Measurements from ENCODE around the gene CD48. TPM values are rescaled to one million over a fixed set of nuclear protein-coding genes. Genes with fewer than 3 reads are reported as not detected.

CD48 gene
- total and polyA plus RNA-seq, 2 of the 4 experiments (the other 2 are of a cell fraction): not detected

- no CpG with 5 or more reads among the region's 1 CpG for WGBS, 2 experiments (ENCODE audit: extremely low coverage in 2 of 2, insufficient read length in 1 of 2)
- H3K27ac ChIP-seq (ENCODE audit: insufficient read depth, low read length): no peak overlapping the region
- H3K14ac ChIP-seq (replicated peaks; ENCODE audit: low read depth, low read length): no peak overlapping the region
- no peak overlapping the region for H2AFZ ChIP-seq (replicated peaks; ENCODE audit: low read length, poor library complexity)
- no peak overlapping the region for H2BK15ac ChIP-seq (ENCODE audit: low read depth, low read length)
- H2AK9ac ChIP-seq (replicated peaks; ENCODE audit: low read depth, low read length, poor library complexity): no peak overlapping the region
- H3K23ac ChIP-seq (ENCODE audit: low read depth, low read length): no peak overlapping the region
- H3K4me2 ChIP-seq (ENCODE audit: low read depth, low read length): no peak overlapping the region
- dilution Hi-C loops (cut with HindIII; ENCODE audit: low sequenced_read_pairs, unreplicated experiment): no loop called here
- no peaks in the 10 kb centered on the region for H3K9me1 ChIP-seq (ENCODE audit: insufficient read depth, low read length)
- ATAC-seq (ENCODE audit: low read depth): no peak
- POLR2A ChIA-PET (ENCODE audit: unreplicated experiment): no interaction called here
- H4K91ac ChIP-seq (ENCODE audit: insufficient read depth, low read depth, low read length): no peak overlapping the region
- no peaks in the 10 kb centered on the region for H3K27me3 ChIP-seq (ENCODE audit: control insufficient read depth, insufficient read depth, low read length)
- no peaks in the 10 kb centered on the region for H3K36me3 ChIP-seq (ENCODE audit: control insufficient read depth, insufficient read depth, low read length)
- no peak overlapping the region for H3K56ac ChIP-seq (ENCODE audit: extremely low read depth, insufficient read depth, low read length)
- no peaks in the 10 kb centered on the region for H3K79me1 ChIP-seq (ENCODE audit: low read depth in 1 of 2, low read length in 2 of 2)
- no peak for DNase-seq
- H2BK20ac ChIP-seq (ENCODE audit: low read depth, low read length): no peak overlapping the region
- no peak overlapping the region for H3K9ac ChIP-seq (ENCODE audit: low read depth, low read length)
- no peaks in the 10 kb centered on the region for H3K9me3 ChIP-seq (ENCODE audit: control insufficient read depth, insufficient read depth, low read length)
- intact Hi-C loops (cut with micrococcal nuclease): no loop called here
- in situ Hi-C loops (cut with MboI; ENCODE audit: low sequenced_read_pairs): no loop called here
- H2AK5ac ChIP-seq (ENCODE audit: low read depth, low read length): no peak overlapping the region
- H2BK5ac ChIP-seq (ENCODE audit: low read depth, low read length, poor library complexity, severe bottlenecking): no peak overlapping the region
- no peak overlapping the region for H4K8ac ChIP-seq (ENCODE audit: low read depth in 2 of 2, low read length in 2 of 2)
- H4K5ac ChIP-seq (ENCODE audit: low read depth, low read length): no peak overlapping the region
- H3K4ac ChIP-seq (ENCODE audit: low read depth, low read length): no peak overlapping the region
- no peak overlapping the region for H3K18ac ChIP-seq (ENCODE audit: low read depth, low read length)
- no TSS peak for BruUV-seq (replicated peaks)
- no peak overlapping the region for H3K4me3 ChIP-seq (ENCODE audit: insufficient read depth, low read depth, low read length)
- TF ChIP-seq USF2 (IDR thresholded peaks at IDR 0.05; ENCODE audit: low read depth, low read length) (no peak), NFE2L2 (IDR thresholded peaks at IDR 0.05; ENCODE audit: low read depth, low read length) (no peak), RFX5 (IDR thresholded peaks at IDR 0.05; ENCODE audit: low read depth, low read length) (no peak), BHLHE40 (IDR thresholded peaks at IDR 0.05; ENCODE audit: low read depth, low read length) (no peak), POLR2A (IDR thresholded peaks at IDR 0.05; ENCODE audit: low read depth, low read length) (no peak)
- TF ChIP-seq, protein P1, sequence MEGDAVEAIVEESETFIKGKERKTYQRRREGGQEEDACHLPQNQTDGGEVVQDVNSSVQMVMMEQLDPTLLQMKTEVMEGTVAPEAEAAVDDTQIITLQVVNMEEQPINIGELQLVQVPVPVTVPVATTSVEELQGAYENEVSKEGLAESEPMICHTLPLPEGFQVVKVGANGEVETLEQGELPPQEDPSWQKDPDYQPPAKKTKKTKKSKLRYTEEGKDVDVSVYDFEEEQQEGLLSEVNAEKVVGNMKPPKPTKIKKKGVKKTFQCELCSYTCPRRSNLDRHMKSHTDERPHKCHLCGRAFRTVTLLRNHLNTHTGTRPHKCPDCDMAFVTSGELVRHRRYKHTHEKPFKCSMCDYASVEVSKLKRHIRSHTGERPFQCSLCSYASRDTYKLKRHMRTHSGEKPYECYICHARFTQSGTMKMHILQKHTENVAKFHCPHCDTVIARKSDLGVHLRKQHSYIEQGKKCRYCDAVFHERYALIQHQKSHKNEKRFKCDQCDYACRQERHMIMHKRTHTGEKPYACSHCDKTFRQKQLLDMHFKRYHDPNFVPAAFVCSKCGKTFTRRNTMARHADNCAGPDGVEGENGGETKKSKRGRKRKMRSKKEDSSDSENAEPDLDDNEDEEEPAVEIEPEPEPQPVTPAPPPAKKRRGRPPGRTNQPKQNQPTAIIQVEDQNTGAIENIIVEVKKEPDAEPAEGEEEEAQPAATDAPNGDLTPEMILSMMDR (conservative IDR thresholded peaks at IDR 0.05; ENCODE audit: low read depth, low read length): no peak
- TF ChIP-seq, protein P2, sequence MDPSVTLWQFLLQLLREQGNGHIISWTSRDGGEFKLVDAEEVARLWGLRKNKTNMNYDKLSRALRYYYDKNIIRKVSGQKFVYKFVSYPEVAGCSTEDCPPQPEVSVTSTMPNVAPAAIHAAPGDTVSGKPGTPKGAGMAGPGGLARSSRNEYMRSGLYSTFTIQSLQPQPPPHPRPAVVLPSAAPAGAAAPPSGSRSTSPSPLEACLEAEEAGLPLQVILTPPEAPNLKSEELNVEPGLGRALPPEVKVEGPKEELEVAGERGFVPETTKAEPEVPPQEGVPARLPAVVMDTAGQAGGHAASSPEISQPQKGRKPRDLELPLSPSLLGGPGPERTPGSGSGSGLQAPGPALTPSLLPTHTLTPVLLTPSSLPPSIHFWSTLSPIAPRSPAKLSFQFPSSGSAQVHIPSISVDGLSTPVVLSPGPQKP (IDR thresholded peaks at IDR 0.05; ENCODE audit: borderline replicate concordance, low read depth, low read length): no peak
- H2BK120ac ChIP-seq (ENCODE audit: low read depth, low read length): no peak overlapping the region
- H4K20me1 ChIP-seq (ENCODE audit: insufficient read depth, low read length): no peaks in the 10 kb centered on the region
- H3K4me1 ChIP-seq (ENCODE audit: control insufficient read depth, insufficient read depth, low read length): no peaks in the 10 kb centered on the region
- CTCF ChIA-PET: no interaction called here
Observed at GRCh38 chr1:160713161-160713560, 1.5 kb upstream of the CD48 start.
